GM23338 (cell line): Measurements from ENCODE around the gene HDAC5. TPM values are rescaled to one million over a fixed set of nuclear protein-coding genes. Genes with fewer than 3 reads are reported as not detected.

ENCODE experiments used
- ATAC-seq: fragments of 200-7000 bp; cut with Tn5 transposase; 3 replicates; pipeline ENCODE4 v1.9.1; 2020
- DNase-seq: peaks from one replicate; pipeline ENCODE4 v3.0.0-alpha.2; 2015; ENCODE audit warnings: low spot score
- H2AFZ ChIP-seq: fragments of 200-600 bp; sonication (generic); 2 replicates; pipeline ENCODE4 v1.8.0; 2016; ENCODE audit warnings: antibody characterized with exemption, mild to moderate bottlenecking, moderate library complexity
- H3F3A ChIP-seq: fragments of 200-600 bp; sonication (generic); replicated peaks from 2 replicates; pipeline ENCODE4 v1.8.0; 2017; ENCODE audit warnings: antibody characterized with exemption, mixed run types, low read depth
- H3K27ac ChIP-seq: fragments of 200-600 bp; sonication (generic); 2 replicates; pipeline ENCODE4 v1.6.1; 2016; ENCODE audit warnings: low read depth
- H3K27me3 ChIP-seq: fragments of 200-600 bp; sonication (generic); 2 replicates; pipeline ENCODE4 v1.8.0; 2016; ENCODE audit warnings: mild to moderate bottlenecking, mixed run types, moderate library complexity; ENCODE audit not compliant: insufficient read depth
- H3K36me3 ChIP-seq: fragments of 200-600 bp; sonication (generic); 2 replicates; pipeline ENCODE4 v1.8.0; 2016; ENCODE audit warnings: mild to moderate bottlenecking; ENCODE audit not compliant: insufficient read depth
- H3K4me1 ChIP-seq: fragments of 200-600 bp; sonication (generic); 2 replicates; pipeline ENCODE4 v1.8.0; 2016; ENCODE audit warnings: mild to moderate bottlenecking, moderate library complexity; ENCODE audit not compliant: insufficient read depth
- H3K4me2 ChIP-seq: fragments of 200-600 bp; sonication (generic); 2 replicates; pipeline ENCODE4 v1.7.1; 2017; ENCODE audit warnings: mixed run types
- H3K4me3 ChIP-seq: fragments of 200-600 bp; sonication (generic); 2 replicates; pipeline ENCODE4 v1.6.1; 2016; ENCODE audit warnings: mixed run types
- H3K79me2 ChIP-seq: fragments of 200-600 bp; sonication (generic); replicated peaks from 2 replicates; pipeline ENCODE4 v1.8.0; 2017; ENCODE audit warnings: mild to moderate bottlenecking; ENCODE audit not compliant: insufficient read depth
- H3K9me2 ChIP-seq: fragments of 200-600 bp; sonication (generic); 2 replicates; pipeline ENCODE4 v1.8.0; 2017; ENCODE audit not compliant: insufficient read depth
- H4K20me1 ChIP-seq: fragments of 200-600 bp; sonication (generic); replicated peaks from 2 replicates; pipeline ENCODE4 v1.8.0; 2017; ENCODE audit warnings: mild to moderate bottlenecking; ENCODE audit not compliant: insufficient read depth
- H3K27ac Mint-ChIP-seq: 2 replicates; pipeline ENCODE4 v1.8.0; 2020; ENCODE audit warnings: inconsistent platforms, mild to moderate bottlenecking, moderate library complexity, mixed read lengths
- H3K27me3 Mint-ChIP-seq: 3 replicates; pipeline ENCODE4 v1.8.0; 2022; ENCODE audit warnings: low read depth, mild to moderate bottlenecking, moderate library complexity, mixed read lengths, inconsistent platforms; ENCODE audit not compliant: insufficient read depth, poor library complexity
- H3K36me3 Mint-ChIP-seq: 3 replicates; pipeline ENCODE4 v1.8.0; 2021; ENCODE audit warnings: low read depth, mild to moderate bottlenecking, inconsistent platforms, moderate library complexity, mixed read lengths
- H3K4me1 Mint-ChIP-seq: 3 replicates; pipeline ENCODE4 v1.8.0; 2020; ENCODE audit warnings: mild to moderate bottlenecking, inconsistent platforms, mixed read lengths
- H3K4me3 Mint-ChIP-seq: 3 replicates; pipeline ENCODE4 v1.8.0; 2021; ENCODE audit warnings: moderate library complexity, mild to moderate bottlenecking, inconsistent platforms, mixed read lengths
- H3K9me3 Mint-ChIP-seq: 3 replicates; pipeline ENCODE4 v1.8.0; 2020; ENCODE audit warnings: moderate library complexity, mild to moderate bottlenecking, inconsistent platforms, mixed read lengths
- CREB1 ChIP-seq: fragments of 250-450 bp; sonication (Bioruptor Pico); IDR thresholded peaks from 2 replicates; pipeline ENCODE4 v1.5.0; 2020; ENCODE audit warnings: low read depth, mild to moderate bottlenecking, moderate library complexity
- EZH2 ChIP-seq: fragments of 200-600 bp; sonication (generic); IDR thresholded peaks from one replicate; pipeline ENCODE4 v1.8.0; 2017; ENCODE audit warnings: antibody characterized with exemption, mild to moderate bottlenecking, low read depth; ENCODE audit not compliant: unreplicated experiment
- JUNB ChIP-seq: IDR thresholded peaks from one replicate; pipeline ENCODE4 v1.6.1; 2016; ENCODE audit warnings: antibody characterized with exemption; ENCODE audit not compliant: unreplicated experiment
- POLR2AphosphoS5 ChIP-seq: IDR thresholded peaks from 2 replicates; pipeline ENCODE4 v1.6.1; 2016; ENCODE audit warnings: antibody characterized with exemption, low read depth
- ZNF114 ChIP-seq: fragments of 250-450 bp; sonication (Bioruptor Pico); IDR thresholded peaks from 2 replicates; pipeline ENCODE4 v1.5.0; 2020; ENCODE audit warnings: mild to moderate bottlenecking, moderate library complexity
- ZNF331 ChIP-seq: fragments of 250-450 bp; sonication (Bioruptor Pico); IDR thresholded peaks from 2 replicates; pipeline ENCODE4 v1.5.0; 2020; ENCODE audit warnings: low read depth, mild to moderate bottlenecking, moderate library complexity
- polyA plus RNA-seq: library from polyadenylated mRNA; unstranded; fragments of >200 nt; fragmentation: Nextera tagmentation; extraction: Ambion mirVana; gene quantifications from 2 replicates; pipeline ENCODE4 v1.2.1, GENCODE V29; 2016
- total RNA-seq: library from RNA; depleted of rRNA; stranded (reverse); fragments of >200 nt; shearing (Covaris generic); gene quantifications from 2 replicates; pipeline ENCODE4 v1.2.3, GENCODE V29; 2014
- TF ChIP-seq, protein P1 (sequence below): IDR thresholded peaks from 2 replicates; pipeline ENCODE4 v1.6.1; 2016; ENCODE audit warnings: antibody characterized with exemption
- TF ChIP-seq, protein P2 (sequence below), 2 experiments: fragments of 200-600 bp in 1 of 2; sonication (generic) in 1 of 2; conservative IDR thresholded peaks; 2 replicates each; pipeline versions ENCODE4 v1.5.1 to v1.6.1; 2016 to 2017; ENCODE audit warnings: antibody characterized with exemption in 2 of 2, low read depth in 2 of 2, mild to moderate bottlenecking in 2 of 2, moderate library complexity in 1 of 2
- TF ChIP-seq, protein P3 (sequence below): fragments of 250-450 bp; sonication (Bioruptor Pico); IDR thresholded peaks from 2 replicates; pipeline ENCODE4 v1.5.0; 2020; ENCODE audit warnings: mild to moderate bottlenecking, moderate library complexity

Gene HDAC5
- total and polyA plus RNA-seq, 2 experiments from 2014 or later: 16.9 to 71.1 TPM

DNA sequence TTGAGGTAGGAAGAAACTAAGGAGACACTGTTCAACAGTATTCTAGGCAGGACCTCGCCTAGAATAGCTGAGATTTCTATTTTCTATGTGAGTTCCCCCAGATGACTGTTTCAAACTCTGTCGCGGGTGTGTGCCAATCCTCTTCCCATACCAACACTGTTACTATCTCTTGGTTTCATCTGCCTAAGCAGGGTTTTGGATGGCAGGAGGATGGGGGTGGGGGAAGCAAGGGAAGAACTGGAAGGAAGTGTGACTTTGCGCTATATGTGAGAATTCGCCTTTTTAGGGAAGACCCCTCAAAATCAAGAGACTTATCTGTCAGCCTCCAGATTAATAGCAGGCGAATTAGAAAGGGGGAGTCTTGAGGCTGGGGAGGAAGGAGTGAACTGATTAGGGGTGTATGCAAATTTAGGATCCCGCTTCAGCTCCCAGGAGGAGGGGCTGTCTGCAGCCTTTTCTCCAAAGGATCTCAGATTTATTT lies 53.4 kb downstream of the HDAC5 start:
- peaks cover 21% of the 10 kb centered on the region for H3F3A ChIP-seq
- peaks cover under 1% of the 10 kb centered on the region; the same call in 1 of the 2 replicates for H4K20me1 ChIP-seq
- peaks cover 36% of the 10 kb centered on the region for H3K79me2 ChIP-seq
- H3K27ac Mint-ChIP-seq: peak overlapping the region; percentile 96
- peaks cover 28% of the 10 kb centered on the region for H3K4me1 Mint-ChIP-seq
- H3K4me1 ChIP-seq: peaks cover 24% of the 10 kb centered on the region; the same call in 1 of the 2 replicates
- H3K9me3 Mint-ChIP-seq: no peaks in the 10 kb centered on the region; the same call in 2 of the 3 replicates
- peak; percentile 10 for ATAC-seq
- H3K27me3 ChIP-seq: no peaks in the 10 kb centered on the region
- peak overlapping the region; percentile 95 for H3K4me3 Mint-ChIP-seq
- H3K9me2 ChIP-seq: no peaks in the 10 kb centered on the region; the same call in 1 of the 2 replicates
- peak; percentile 60 for DNase-seq
- no peak for TF ChIP-seq ZNF114 (CRISPR knock-in tag)
- TF ChIP-seq POLR2AphosphoS5: peak; percentile 52; the same call in 1 of the 2 replicates
- peak overlapping the region; percentile 94 for H3K27ac ChIP-seq
- peaks cover 2% of the 10 kb centered on the region for H3K27me3 Mint-ChIP-seq
- H3K4me2 ChIP-seq: peak overlapping the region; percentile 82
- peaks cover 9% of the 10 kb centered on the region; the same call in 1 of the 2 replicates for H3K36me3 ChIP-seq
- peak overlapping the region; percentile 99 for H3K4me3 ChIP-seq
- no peak overlapping the region; the same call in 1 of the 2 replicates for H2AFZ ChIP-seq
- peaks cover 28% of the 10 kb centered on the region for H3K36me3 Mint-ChIP-seq

DNA sequence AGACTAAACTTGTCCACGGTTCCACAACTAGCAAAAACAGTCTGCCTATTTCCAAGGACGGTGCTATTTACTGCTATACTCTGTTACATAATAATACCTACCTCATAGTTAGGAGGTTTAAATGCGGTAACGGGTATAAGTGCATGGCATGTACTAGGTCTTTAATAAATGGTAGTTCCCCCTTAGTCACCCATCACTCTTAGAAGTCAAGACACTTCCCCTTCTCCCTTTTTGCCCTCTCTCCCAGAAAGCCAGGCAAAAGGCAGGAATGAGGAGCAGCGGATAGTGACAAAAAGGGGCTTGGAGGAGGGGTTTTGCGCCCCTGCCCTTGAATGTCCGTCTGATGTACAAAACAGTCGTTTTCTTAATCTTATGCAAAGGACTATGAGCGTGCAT lies 55.9 kb downstream of the HDAC5 start:
- Histone ChIP-seq H3K4me2 (no peak overlapping the region), H3K4me1 (peaks cover 33% of the 10 kb centered on the region), H3F3A (peaks cover 27% of the 10 kb centered on the region), H2AFZ (peak overlapping the region; percentile 84; the same call in 1 of the 2 replicates), H3K4me3 (no peak overlapping the region), H3K36me3 (peaks cover 16% of the 10 kb centered on the region; the same call in 1 of the 2 replicates), H3K27ac (peak overlapping the region; percentile 98; the same call in 1 of the 2 replicates), H3K79me2 (peaks cover 54% of the 10 kb centered on the region), H3K27me3 (no peaks in the 10 kb centered on the region), H3K9me2 (no peaks in the 10 kb centered on the region; the same call in 1 of the 2 replicates), H4K20me1 (peaks cover 18% of the 10 kb centered on the region)
- ATAC-seq: no peak
- Mint-ChIP-seq H3K27me3 (peaks cover 2% of the 10 kb centered on the region), H3K36me3 (peaks cover 28% of the 10 kb centered on the region), H3K4me1 (peaks cover 30% of the 10 kb centered on the region), H3K27ac (no peak overlapping the region), H3K9me3 (no peaks in the 10 kb centered on the region; the same call in 2 of the 3 replicates), H3K4me3 (peak overlapping the region; percentile 98; the same call in 2 of the 3 replicates)
- DNase-seq: no peak
- TF ChIP-seq ZNF331 (CRISPR knock-in tag) (no peak), EZH2 (no peak), JUNB (no peak), CREB1 (CRISPR knock-in tag) (no peak)
- TF ChIP-seq, protein P1, sequence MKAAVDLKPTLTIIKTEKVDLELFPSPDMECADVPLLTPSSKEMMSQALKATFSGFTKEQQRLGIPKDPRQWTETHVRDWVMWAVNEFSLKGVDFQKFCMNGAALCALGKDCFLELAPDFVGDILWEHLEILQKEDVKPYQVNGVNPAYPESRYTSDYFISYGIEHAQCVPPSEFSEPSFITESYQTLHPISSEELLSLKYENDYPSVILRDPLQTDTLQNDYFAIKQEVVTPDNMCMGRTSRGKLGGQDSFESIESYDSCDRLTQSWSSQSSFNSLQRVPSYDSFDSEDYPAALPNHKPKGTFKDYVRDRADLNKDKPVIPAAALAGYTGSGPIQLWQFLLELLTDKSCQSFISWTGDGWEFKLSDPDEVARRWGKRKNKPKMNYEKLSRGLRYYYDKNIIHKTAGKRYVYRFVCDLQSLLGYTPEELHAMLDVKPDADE: no peak
- TF ChIP-seq, protein P2, sequence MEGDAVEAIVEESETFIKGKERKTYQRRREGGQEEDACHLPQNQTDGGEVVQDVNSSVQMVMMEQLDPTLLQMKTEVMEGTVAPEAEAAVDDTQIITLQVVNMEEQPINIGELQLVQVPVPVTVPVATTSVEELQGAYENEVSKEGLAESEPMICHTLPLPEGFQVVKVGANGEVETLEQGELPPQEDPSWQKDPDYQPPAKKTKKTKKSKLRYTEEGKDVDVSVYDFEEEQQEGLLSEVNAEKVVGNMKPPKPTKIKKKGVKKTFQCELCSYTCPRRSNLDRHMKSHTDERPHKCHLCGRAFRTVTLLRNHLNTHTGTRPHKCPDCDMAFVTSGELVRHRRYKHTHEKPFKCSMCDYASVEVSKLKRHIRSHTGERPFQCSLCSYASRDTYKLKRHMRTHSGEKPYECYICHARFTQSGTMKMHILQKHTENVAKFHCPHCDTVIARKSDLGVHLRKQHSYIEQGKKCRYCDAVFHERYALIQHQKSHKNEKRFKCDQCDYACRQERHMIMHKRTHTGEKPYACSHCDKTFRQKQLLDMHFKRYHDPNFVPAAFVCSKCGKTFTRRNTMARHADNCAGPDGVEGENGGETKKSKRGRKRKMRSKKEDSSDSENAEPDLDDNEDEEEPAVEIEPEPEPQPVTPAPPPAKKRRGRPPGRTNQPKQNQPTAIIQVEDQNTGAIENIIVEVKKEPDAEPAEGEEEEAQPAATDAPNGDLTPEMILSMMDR (conservative IDR thresholded peaks at IDR 0.05; ENCODE audit: low read depth in 2 of 2): no peak
- TF ChIP-seq, protein P3, sequence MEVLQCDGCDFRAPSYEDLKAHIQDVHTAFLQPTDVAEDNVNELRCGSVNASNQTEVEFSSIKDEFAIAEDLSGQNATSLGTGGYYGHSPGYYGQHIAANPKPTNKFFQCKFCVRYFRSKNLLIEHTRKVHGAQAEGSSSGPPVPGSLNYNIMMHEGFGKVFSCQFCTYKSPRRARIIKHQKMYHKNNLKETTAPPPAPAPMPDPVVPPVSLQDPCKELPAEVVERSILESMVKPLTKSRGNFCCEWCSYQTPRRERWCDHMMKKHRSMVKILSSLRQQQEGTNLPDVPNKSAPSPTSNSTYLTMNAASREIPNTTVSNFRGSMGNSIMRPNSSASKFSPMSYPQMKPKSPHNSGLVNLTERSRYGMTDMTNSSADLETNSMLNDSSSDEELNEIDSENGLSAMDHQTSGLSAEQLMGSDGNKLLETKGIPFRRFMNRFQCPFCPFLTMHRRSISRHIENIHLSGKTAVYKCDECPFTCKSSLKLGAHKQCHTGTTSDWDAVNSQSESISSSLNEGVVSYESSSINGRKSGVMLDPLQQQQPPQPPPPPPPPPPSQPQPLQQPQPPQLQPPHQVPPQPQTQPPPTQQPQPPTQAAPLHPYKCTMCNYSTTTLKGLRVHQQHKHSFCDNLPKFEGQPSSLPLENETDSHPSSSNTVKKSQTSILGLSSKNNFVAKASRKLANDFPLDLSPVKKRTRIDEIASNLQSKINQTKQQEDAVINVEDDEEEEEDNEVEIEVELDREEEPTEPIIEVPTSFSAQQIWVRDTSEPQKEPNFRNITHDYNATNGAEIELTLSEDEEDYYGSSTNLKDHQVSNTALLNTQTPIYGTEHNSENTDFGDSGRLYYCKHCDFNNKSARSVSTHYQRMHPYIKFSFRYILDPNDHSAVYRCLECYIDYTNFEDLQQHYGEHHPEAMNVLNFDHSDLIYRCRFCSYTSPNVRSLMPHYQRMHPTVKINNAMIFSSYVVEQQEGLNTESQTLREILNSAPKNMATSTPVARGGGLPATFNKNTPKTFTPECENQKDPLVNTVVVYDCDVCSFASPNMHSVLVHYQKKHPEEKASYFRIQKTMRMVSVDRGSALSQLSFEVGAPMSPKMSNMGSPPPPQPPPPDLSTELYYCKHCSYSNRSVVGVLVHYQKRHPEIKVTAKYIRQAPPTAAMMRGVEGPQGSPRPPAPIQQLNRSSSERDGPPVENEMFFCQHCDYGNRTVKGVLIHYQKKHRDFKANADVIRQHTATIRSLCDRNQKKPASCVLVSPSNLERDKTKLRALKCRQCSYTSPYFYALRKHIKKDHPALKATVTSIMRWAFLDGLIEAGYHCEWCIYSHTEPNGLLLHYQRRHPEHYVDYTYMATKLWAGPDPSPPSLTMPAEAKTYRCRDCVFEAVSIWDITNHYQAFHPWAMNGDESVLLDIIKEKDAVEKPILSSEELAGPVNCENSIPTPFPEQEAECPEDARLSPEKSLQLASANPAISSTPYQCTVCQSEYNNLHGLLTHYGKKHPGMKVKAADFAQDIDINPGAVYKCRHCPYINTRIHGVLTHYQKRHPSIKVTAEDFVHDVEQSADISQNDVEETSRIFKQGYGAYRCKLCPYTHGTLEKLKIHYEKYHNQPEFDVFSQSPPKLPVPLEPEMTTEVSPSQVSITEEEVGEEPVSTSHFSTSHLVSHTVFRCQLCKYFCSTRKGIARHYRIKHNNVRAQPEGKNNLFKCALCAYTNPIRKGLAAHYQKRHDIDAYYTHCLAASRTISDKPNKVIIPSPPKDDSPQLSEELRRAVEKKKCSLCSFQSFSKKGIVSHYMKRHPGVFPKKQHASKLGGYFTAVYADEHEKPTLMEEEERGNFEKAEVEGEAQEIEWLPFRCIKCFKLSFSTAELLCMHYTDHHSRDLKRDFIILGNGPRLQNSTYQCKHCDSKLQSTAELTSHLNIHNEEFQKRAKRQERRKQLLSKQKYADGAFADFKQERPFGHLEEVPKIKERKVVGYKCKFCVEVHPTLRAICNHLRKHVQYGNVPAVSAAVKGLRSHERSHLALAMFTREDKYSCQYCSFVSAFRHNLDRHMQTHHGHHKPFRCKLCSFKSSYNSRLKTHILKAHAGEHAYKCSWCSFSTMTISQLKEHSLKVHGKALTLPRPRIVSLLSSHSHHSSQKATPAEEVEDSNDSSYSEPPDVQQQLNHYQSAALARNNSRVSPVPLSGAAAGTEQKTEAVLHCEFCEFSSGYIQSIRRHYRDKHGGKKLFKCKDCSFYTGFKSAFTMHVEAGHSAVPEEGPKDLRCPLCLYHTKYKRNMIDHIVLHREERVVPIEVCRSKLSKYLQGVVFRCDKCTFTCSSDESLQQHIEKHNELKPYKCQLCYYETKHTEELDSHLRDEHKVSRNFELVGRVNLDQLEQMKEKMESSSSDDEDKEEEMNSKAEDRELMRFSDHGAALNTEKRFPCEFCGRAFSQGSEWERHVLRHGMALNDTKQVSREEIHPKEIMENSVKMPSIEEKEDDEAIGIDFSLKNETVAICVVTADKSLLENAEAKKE (CRISPR knock-in tag): no peak
